Ishikawa (cell line): ENCODE measurements around the gene ZBTB40.

ENCODE experiments used
- CEBPB ChIP-seq: IDR thresholded peaks from 2 replicates; pipeline ENCODE4 v1.6.1; 2012
- CREB1 ChIP-seq: IDR thresholded peaks from 2 replicates; pipeline ENCODE4 v1.6.1; 2012; ENCODE audit warnings: low read depth
- EGR1 ChIP-seq: IDR thresholded peaks from 2 replicates; pipeline ENCODE4 v1.6.1; 2012
- EP300 ChIP-seq: IDR thresholded peaks from 2 replicates; pipeline ENCODE4 v1.6.1; 2012; ENCODE audit warnings: borderline replicate concordance
- FOXM1 ChIP-seq: IDR thresholded peaks from 2 replicates; pipeline ENCODE4 v1.6.1; 2012; ENCODE audit warnings: low read depth, borderline replicate concordance
- NFIC ChIP-seq: IDR thresholded peaks from 2 replicates; pipeline ENCODE4 v1.6.1; 2012
- RAD21 ChIP-seq: IDR thresholded peaks from 2 replicates; pipeline ENCODE4 v1.6.1; 2012; ENCODE audit warnings: low read depth
- TAF1 ChIP-seq: IDR thresholded peaks from 2 replicates; pipeline ENCODE4 v1.6.1; 2012; ENCODE audit warnings: low read depth, mild to moderate bottlenecking
- TCF12 ChIP-seq: IDR thresholded peaks from 2 replicates; pipeline ENCODE4 v1.6.1; 2012; ENCODE audit warnings: low read depth
- TEAD4 ChIP-seq: IDR thresholded peaks from 2 replicates; pipeline ENCODE4 v1.6.1; 2012
- YY1 ChIP-seq: IDR thresholded peaks from 2 replicates; pipeline ENCODE4 v1.6.1; 2012; ENCODE audit warnings: low read depth
- ZBTB7A ChIP-seq: IDR thresholded peaks from 2 replicates; pipeline ENCODE4 v1.6.1; 2012; ENCODE audit warnings: low read depth
- TF ChIP-seq, protein P1 (sequence below): IDR thresholded peaks from 2 replicates; pipeline ENCODE4 v1.6.1; 2012
- TF ChIP-seq, protein P2 (sequence below): IDR thresholded peaks from 2 replicates; pipeline ENCODE4 v1.6.1; 2012
- TF ChIP-seq, protein P3 (sequence below): IDR thresholded peaks from 2 replicates; pipeline ENCODE4 v1.6.1; 2012; ENCODE audit warnings: low read depth, mild to moderate bottlenecking

Gene ZBTB40

GRCh38 chr1:22428672-22429071 lies 23.0 kb upstream of the ZBTB40 start:
- TF ChIP-seq ZBTB7A (no peak), FOXM1 (no peak), CEBPB (no peak), NFIC (no peak), TEAD4 (no peak), CREB1 (no peak), RAD21 (no peak), TAF1 (no peak; the same call in none of the 2 replicates)
- TF ChIP-seq, protein P1, sequence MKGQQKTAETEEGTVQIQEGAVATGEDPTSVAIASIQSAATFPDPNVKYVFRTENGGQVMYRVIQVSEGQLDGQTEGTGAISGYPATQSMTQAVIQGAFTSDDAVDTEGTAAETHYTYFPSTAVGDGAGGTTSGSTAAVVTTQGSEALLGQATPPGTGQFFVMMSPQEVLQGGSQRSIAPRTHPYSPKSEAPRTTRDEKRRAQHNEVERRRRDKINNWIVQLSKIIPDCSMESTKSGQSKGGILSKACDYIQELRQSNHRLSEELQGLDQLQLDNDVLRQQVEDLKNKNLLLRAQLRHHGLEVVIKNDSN, result peak; percentile 98
- TF ChIP-seq, protein P2, sequence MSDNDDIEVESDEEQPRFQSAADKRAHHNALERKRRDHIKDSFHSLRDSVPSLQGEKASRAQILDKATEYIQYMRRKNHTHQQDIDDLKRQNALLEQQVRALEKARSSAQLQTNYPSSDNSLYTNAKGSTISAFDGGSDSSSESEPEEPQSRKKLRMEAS, result peak; percentile 48; the same call in 1 of the 2 replicates
- TF ChIP-seq, protein P3, sequence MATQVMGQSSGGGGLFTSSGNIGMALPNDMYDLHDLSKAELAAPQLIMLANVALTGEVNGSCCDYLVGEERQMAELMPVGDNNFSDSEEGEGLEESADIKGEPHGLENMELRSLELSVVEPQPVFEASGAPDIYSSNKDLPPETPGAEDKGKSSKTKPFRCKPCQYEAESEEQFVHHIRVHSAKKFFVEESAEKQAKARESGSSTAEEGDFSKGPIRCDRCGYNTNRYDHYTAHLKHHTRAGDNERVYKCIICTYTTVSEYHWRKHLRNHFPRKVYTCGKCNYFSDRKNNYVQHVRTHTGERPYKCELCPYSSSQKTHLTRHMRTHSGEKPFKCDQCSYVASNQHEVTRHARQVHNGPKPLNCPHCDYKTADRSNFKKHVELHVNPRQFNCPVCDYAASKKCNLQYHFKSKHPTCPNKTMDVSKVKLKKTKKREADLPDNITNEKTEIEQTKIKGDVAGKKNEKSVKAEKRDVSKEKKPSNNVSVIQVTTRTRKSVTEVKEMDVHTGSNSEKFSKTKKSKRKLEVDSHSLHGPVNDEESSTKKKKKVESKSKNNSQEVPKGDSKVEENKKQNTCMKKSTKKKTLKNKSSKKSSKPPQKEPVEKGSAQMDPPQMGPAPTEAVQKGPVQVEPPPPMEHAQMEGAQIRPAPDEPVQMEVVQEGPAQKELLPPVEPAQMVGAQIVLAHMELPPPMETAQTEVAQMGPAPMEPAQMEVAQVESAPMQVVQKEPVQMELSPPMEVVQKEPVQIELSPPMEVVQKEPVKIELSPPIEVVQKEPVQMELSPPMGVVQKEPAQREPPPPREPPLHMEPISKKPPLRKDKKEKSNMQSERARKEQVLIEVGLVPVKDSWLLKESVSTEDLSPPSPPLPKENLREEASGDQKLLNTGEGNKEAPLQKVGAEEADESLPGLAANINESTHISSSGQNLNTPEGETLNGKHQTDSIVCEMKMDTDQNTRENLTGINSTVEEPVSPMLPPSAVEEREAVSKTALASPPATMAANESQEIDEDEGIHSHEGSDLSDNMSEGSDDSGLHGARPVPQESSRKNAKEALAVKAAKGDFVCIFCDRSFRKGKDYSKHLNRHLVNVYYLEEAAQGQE, result no peak

- TF ChIP-seq ZBTB7A, result no peak
- TF ChIP-seq, protein P2, result no peak
- no peak for TF ChIP-seq FOXM1
- no peak for TF ChIP-seq TEAD4
- no peak for TF ChIP-seq CREB1
- TF ChIP-seq, protein P3, result no peak
- no peak for TF ChIP-seq EGR1
- TF ChIP-seq YY1, result no peak
- TF ChIP-seq RAD21, result no peak
These were observed 19.7 kb upstream of the ZBTB40 start for GRCh38 chr1:22431965-22432364.

DNA sequence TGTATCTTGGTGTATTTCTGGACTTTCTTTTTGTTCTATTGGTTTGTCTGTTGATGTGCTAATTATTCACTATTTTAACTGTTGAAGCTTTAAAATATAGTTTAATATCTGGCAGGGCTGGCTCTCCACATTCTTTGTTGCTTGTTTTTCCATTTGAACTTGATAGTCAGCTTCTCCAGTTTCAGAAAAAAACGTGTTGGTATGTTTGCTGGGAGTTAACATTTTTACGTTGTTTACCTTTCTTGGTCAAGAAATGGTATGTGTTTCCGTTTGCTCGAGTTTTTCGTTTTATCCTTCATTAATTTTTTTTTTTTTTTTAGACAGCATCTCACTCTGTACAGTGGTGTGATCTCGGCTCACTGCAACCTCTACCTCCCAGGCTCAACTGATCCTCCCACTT lies 16.9 kb upstream of the ZBTB40 start:
- TF ChIP-seq TAF1 (no peak), EGR1 (no peak), NFIC (no peak)

GRCh38 chr1:22436948-22437347 lies 14.7 kb upstream of the ZBTB40 start:
- TF ChIP-seq TAF1 (no peak), TCF12 (no peak), FOXM1 (no peak), YY1 (no peak), NFIC (no peak), EP300 (no peak), TEAD4 (no peak), RAD21 (no peak), ZBTB7A (no peak), CEBPB (no peak)
- TF ChIP-seq, protein P2, result no peak
- TF ChIP-seq, protein P1, result no peak

DNA sequence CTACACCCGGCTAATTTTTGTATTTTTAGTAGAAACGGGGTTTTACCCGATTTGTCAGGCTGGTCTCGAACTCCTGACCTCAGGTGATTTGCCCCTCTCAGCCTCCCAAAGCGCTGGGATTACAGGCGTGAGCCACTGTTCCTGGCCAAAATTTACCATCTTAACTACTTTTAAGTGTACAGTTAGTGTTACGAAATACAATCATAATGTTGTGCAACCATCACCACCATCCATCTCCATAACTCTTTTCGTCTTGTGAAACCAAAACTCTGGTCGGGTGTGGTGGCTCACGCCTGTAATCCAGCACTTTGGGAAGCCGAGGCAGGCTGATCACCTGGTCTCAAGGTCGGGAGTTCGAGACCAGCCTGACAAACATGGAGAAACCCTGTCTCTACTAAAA lies 14.1 kb upstream of the ZBTB40 start:
- no peak for TF ChIP-seq NFIC
- TF ChIP-seq EGR1, result no peak
- TF ChIP-seq TEAD4, result no peak
- TF ChIP-seq CEBPB, result peak; percentile 88

- no peak for TF ChIP-seq RAD21
- TF ChIP-seq CEBPB, result no peak
- no peak for TF ChIP-seq YY1
- TF ChIP-seq, protein P1, result no peak
- TF ChIP-seq NFIC, result no peak
- TF ChIP-seq CREB1, result no peak
- no peak for TF ChIP-seq TEAD4
These were observed 11.1 kb upstream of the ZBTB40 start for GRCh38 chr1:22440582-22440981.
